ENCODE data around the gene GSK3A.

- TF ChIP-seq TCF12 (IDR thresholded peaks at IDR 0.05; ENCODE audit: low read depth, low read length) (no peak), KDM5A (IDR thresholded peaks at IDR 0.05; ENCODE audit: low read length) (no peak), CTCF (IDR thresholded peaks at IDR 0.05; ENCODE audit: control extremely low read depth in 1 of 3, insufficient read depth in 1 of 3, low read depth in 1 of 3, low read length in 3 of 3) (no peak)
Measured at GRCh38 chr19:42278452-42279154, 36.2 kb upstream of the GSK3A start.
